ENCODE measurements around the gene KCNMB2.

DNA sequence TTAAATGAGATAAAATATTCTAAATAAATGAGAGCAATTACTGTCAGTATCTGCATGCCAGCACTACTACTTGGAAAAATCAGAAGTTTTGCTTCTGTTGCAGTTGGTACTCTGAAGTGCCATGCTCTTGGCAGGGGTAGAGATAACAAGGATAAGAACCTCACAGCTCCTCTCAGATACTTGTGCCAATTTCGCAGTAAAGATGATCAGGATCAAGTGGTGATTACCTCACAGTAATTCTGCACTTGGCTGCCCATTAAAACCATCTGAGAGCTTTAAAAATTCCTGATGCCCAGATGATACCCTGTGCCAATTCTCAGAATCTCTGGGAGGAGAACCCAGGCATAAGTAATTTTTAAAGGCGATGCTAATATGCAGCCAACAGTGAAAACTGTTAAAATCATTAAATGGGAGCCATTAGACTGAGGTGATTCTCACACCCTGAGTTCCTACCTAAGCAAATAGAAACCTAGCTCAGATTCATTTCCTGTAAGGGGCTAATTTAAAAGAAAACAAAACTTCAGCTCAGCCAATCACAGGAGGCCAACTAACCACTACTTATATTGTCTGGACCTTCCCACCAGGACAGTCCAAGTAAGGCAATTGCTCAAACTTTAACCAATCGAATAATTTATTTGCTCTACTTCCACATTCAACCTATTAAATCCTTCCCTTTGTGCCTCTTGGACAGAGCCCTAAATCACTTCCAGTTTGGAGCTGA lies 171.2 kb downstream of the KCNMB2 start:
- TF ChIP-seq, protein P1, sequence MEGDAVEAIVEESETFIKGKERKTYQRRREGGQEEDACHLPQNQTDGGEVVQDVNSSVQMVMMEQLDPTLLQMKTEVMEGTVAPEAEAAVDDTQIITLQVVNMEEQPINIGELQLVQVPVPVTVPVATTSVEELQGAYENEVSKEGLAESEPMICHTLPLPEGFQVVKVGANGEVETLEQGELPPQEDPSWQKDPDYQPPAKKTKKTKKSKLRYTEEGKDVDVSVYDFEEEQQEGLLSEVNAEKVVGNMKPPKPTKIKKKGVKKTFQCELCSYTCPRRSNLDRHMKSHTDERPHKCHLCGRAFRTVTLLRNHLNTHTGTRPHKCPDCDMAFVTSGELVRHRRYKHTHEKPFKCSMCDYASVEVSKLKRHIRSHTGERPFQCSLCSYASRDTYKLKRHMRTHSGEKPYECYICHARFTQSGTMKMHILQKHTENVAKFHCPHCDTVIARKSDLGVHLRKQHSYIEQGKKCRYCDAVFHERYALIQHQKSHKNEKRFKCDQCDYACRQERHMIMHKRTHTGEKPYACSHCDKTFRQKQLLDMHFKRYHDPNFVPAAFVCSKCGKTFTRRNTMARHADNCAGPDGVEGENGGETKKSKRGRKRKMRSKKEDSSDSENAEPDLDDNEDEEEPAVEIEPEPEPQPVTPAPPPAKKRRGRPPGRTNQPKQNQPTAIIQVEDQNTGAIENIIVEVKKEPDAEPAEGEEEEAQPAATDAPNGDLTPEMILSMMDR (IDR thresholded peaks at IDR 0.05): no peak
- TF ChIP-seq, protein P2, sequence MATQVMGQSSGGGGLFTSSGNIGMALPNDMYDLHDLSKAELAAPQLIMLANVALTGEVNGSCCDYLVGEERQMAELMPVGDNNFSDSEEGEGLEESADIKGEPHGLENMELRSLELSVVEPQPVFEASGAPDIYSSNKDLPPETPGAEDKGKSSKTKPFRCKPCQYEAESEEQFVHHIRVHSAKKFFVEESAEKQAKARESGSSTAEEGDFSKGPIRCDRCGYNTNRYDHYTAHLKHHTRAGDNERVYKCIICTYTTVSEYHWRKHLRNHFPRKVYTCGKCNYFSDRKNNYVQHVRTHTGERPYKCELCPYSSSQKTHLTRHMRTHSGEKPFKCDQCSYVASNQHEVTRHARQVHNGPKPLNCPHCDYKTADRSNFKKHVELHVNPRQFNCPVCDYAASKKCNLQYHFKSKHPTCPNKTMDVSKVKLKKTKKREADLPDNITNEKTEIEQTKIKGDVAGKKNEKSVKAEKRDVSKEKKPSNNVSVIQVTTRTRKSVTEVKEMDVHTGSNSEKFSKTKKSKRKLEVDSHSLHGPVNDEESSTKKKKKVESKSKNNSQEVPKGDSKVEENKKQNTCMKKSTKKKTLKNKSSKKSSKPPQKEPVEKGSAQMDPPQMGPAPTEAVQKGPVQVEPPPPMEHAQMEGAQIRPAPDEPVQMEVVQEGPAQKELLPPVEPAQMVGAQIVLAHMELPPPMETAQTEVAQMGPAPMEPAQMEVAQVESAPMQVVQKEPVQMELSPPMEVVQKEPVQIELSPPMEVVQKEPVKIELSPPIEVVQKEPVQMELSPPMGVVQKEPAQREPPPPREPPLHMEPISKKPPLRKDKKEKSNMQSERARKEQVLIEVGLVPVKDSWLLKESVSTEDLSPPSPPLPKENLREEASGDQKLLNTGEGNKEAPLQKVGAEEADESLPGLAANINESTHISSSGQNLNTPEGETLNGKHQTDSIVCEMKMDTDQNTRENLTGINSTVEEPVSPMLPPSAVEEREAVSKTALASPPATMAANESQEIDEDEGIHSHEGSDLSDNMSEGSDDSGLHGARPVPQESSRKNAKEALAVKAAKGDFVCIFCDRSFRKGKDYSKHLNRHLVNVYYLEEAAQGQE (IDR thresholded peaks at IDR 0.05; ENCODE audit: low read depth, low read length): no peak
- TF ChIP-seq, protein P3, sequence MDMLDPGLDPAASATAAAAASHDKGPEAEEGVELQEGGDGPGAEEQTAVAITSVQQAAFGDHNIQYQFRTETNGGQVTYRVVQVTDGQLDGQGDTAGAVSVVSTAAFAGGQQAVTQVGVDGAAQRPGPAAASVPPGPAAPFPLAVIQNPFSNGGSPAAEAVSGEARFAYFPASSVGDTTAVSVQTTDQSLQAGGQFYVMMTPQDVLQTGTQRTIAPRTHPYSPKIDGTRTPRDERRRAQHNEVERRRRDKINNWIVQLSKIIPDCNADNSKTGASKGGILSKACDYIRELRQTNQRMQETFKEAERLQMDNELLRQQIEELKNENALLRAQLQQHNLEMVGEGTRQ (IDR thresholded peaks at IDR 0.05; ENCODE audit: borderline replicate concordance, low read depth, low read length): no peak
- TF ChIP-seq RXRA (IDR thresholded peaks at IDR 0.05; ENCODE audit: borderline replicate concordance, low read depth): no peak
- TF ChIP-seq, protein P4, sequence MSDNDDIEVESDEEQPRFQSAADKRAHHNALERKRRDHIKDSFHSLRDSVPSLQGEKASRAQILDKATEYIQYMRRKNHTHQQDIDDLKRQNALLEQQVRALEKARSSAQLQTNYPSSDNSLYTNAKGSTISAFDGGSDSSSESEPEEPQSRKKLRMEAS (IDR thresholded peaks at IDR 0.05; ENCODE audit: low read depth): no peak
- TF ChIP-seq MXI1 (IDR thresholded peaks at IDR 0.05; ENCODE audit: low read depth, low read length): no peak
- TF ChIP-seq FOXJ3 (CRISPR knock-in tag; IDR thresholded peaks at IDR 0.05): no peak

Data from SK-N-SH (cell line).